Endothelial cell of umbilical vein (primary cell): Measurements from ENCODE around the gene SDCCAG8. TPM values are rescaled to one million over a fixed set of nuclear protein-coding genes. Genes with fewer than 3 reads are reported as not detected.

ENCODE experiments used
- BruUV-seq: library from RNA; stranded (reverse); fragments of 400-500 nt; replicated peaks from 2 replicates; lab custom pipeline; 2021; lab: Mats Ljungman, UMichigan
- CTCF ChIA-PET: fragments of 300-600, 350-600 bp; sonication (Branson Sonifier 250); formaldehyde crosslinking; loops from one replicate; lab custom pipeline; 2021; ENCODE audit warnings: antibody characterized with exemption, inconsistent platforms; lab: Charles Lee
- POLR2A ChIA-PET: fragments of 300-600, 350-600 bp; sonication (Branson Sonifier 250); formaldehyde crosslinking; loops from one replicate; lab custom pipeline; 2021; ENCODE audit warnings: antibody characterized with exemption, inconsistent platforms; lab: Charles Lee
- DNase-seq: peaks from one replicate; pipeline ENCODE4 v3.0.0-alpha.2; 2011; ENCODE audit warnings: low read depth, low spot score
- FAIRE-seq: peaks from 2 replicates; lab custom pipeline; 2011; peaks lifted over from hg19 to GRCh38; lab: Jason Lieb, UNC
- H2AFZ ChIP-seq: 2 replicates; pipeline ENCODE4 v1.6.0; 2012; ENCODE audit warnings: low read depth, low read length, control low read depth, inconsistent platforms
- H3K27ac ChIP-seq: 2 replicates; pipeline ENCODE4 v1.5.1; 2011; ENCODE audit warnings: low read depth, mild to moderate bottlenecking, control low read depth, low read length, moderate library complexity; ENCODE audit not compliant: insufficient read depth
- H3K27me3 ChIP-seq, 2 experiments: 2 replicates each; pipeline versions ENCODE4 v1.6.0 to v1.6.1; 2011; ENCODE audit warnings: low read length in 2 of 2, mixed read lengths in 1 of 2; ENCODE audit not compliant: control insufficient read depth in 2 of 2, insufficient read depth in 2 of 2
- H3K36me3 ChIP-seq, 2 experiments: 2 replicates in 1 of 2; 3 replicates in 1 of 2; pipeline ENCODE4 v1.5.1; 2011; ENCODE audit warnings: low read length in 2 of 2, mild to moderate bottlenecking in 1 of 2, moderate library complexity in 1 of 2; ENCODE audit not compliant: control insufficient read depth in 2 of 2, insufficient read depth in 2 of 2; ENCODE audit errors: extremely low read depth in 1 of 2
- H3K4me1 ChIP-seq: 3 replicates; pipeline ENCODE4 v1.5.1; 2011; ENCODE audit warnings: mild to moderate bottlenecking, low read length; ENCODE audit not compliant: control insufficient read depth, insufficient read depth; ENCODE audit errors: extremely low read depth
- H3K4me2 ChIP-seq: 2 replicates; pipeline ENCODE4 v1.6.1; 2011; ENCODE audit warnings: low read length, control low read depth, mixed read lengths; ENCODE audit not compliant: insufficient read depth
- H3K4me3 ChIP-seq, 3 experiments: fragments of 200-600 bp in 1 of 3; sonication (generic), shearing (Covaris generic) in 1 of 3; replicated peaks in 1 of 3; 2 replicates each; pipeline ENCODE4 v1.5.1; 2011 to 2016; ENCODE audit warnings: control low read depth in 3 of 3, low read length in 3 of 3, mild to moderate bottlenecking in 2 of 3, inconsistent platforms in 1 of 3, low read depth in 1 of 3, moderate library complexity in 1 of 3; ENCODE audit not compliant: insufficient read depth in 1 of 3
- H3K79me2 ChIP-seq: 2 replicates; pipeline ENCODE4 v1.6.0; 2012; ENCODE audit warnings: low read length, inconsistent platforms; ENCODE audit not compliant: control insufficient read depth, insufficient read depth
- H3K9ac ChIP-seq: replicated peaks from 2 replicates; pipeline ENCODE3; 2011; ENCODE audit warnings: low read length, control low read depth; ENCODE audit not compliant: insufficient read depth; ENCODE audit errors: extremely low read depth
- H3K9me1 ChIP-seq: replicated peaks from 3 replicates; pipeline ENCODE4 v1.6.0; 2011; ENCODE audit warnings: mild to moderate bottlenecking, low read length; ENCODE audit not compliant: control insufficient read depth, insufficient read depth; ENCODE audit errors: extremely low read depth
- H3K9me3 ChIP-seq: replicated peaks from 2 replicates; pipeline ENCODE4 v1.5.1; 2012; ENCODE audit warnings: low read length, inconsistent platforms; ENCODE audit not compliant: control insufficient read depth, insufficient read depth
- H4K20me1 ChIP-seq: replicated peaks from 2 replicates; pipeline ENCODE3; 2011; ENCODE audit warnings: mild to moderate bottlenecking, low read length; ENCODE audit not compliant: control insufficient read depth, insufficient read depth; ENCODE audit errors: extremely low read depth
- EZH2 ChIP-seq: IDR thresholded peaks from 2 replicates; pipeline ENCODE4 v1.6.1; 2012; ENCODE audit warnings: borderline replicate concordance, low read depth, mild to moderate bottlenecking, moderate library complexity, low read length, inconsistent platforms; ENCODE audit not compliant: severe bottlenecking
- FOS ChIP-seq: IDR thresholded peaks from 2 replicates; pipeline ENCODE4 v1.6.1; 2011; ENCODE audit warnings: mild to moderate bottlenecking, low read length, moderate library complexity, borderline replicate concordance; ENCODE audit not compliant: insufficient read depth
- GATA2 ChIP-seq: IDR thresholded peaks from 2 replicates; pipeline ENCODE4 v1.7.0; 2011; ENCODE audit warnings: low read depth, mild to moderate bottlenecking, moderate library complexity, mixed read lengths, low read length; ENCODE audit not compliant: insufficient read length, insufficient read depth
- JUN ChIP-seq: IDR thresholded peaks from 2 replicates; pipeline ENCODE4 v1.6.1; 2011; ENCODE audit warnings: borderline replicate concordance, low read depth; ENCODE audit not compliant: insufficient read length, insufficient read depth
- MYC ChIP-seq: IDR thresholded peaks from one replicate; pipeline ENCODE4 v1.6.1; 2011; ENCODE audit warnings: mild to moderate bottlenecking, low read depth, low read length
- POLR2A ChIP-seq: IDR thresholded peaks from 2 replicates; pipeline ENCODE4 v1.6.1; 2012; ENCODE audit warnings: low read depth, mild to moderate bottlenecking, control low read depth, low read length
- POLR2AphosphoS5 ChIP-seq: IDR thresholded peaks from 2 replicates; pipeline ENCODE4 v1.6.1; 2012; ENCODE audit warnings: low read depth, mild to moderate bottlenecking, control low read depth, low read length, moderate library complexity; ENCODE audit not compliant: insufficient read depth
- dilution Hi-C: fragments of 300-500 bp; cut with MboI; formaldehyde crosslinking; loops from one replicate; pipeline ENCODE4 v1.15.0; 2019; ENCODE audit warnings: low sequenced_read_pairs; ENCODE audit not compliant: extremely low pct_ligation_motif_present
- intact Hi-C: fragments of 100-400 bp; cut with micrococcal nuclease; formaldehyde crosslinking; loops from one replicate; pipeline ENCODE4 v1.10.0; 2022
- polyA plus RNA-seq, 4 experiments: library from polyadenylated mRNA; depleted of rRNA in 3 of 4; stranded (reverse) in 3 of 4; unstranded in 1 of 4; fragments of >200 nt; gene quantifications; 2 replicates each; pipeline versions ENCODE4 v1.2.1 to v1.2.3, GENCODE V29; 2011 to 2012; ENCODE audit warnings: missing spikeins in 1 of 4
- total RNA-seq: library from RNA; stranded (reverse); gene quantifications from 2 replicates; pipeline ENCODE4 v1.2.3, GENCODE V29; 2021
- TF ChIP-seq, protein P1 (sequence below), 2 donors: IDR thresholded peaks; 1 replicate in 1 of 2; 2 replicates in 1 of 2; pipeline ENCODE4 v1.5.1; 2011; ENCODE audit warnings: low read length in 2 of 2, mild to moderate bottlenecking in 2 of 2, moderate library complexity in 2 of 2, control low read depth in 1 of 2, inconsistent platforms in 1 of 2, low read depth in 1 of 2; ENCODE audit not compliant: insufficient read depth in 1 of 2; ENCODE audit errors: extremely low read depth in 1 of 2
- TF ChIP-seq, protein P2 (sequence below): IDR thresholded peaks from 2 replicates; pipeline ENCODE4 v1.6.1; 2011; ENCODE audit not compliant: insufficient read depth, insufficient read length

Gene SDCCAG8
- total and polyA plus RNA-seq, 2 donors (not counting 3 experiments of a cell fraction or from before 2014, with no cell fraction given): 14.6 to 25.7 TPM

DNA sequence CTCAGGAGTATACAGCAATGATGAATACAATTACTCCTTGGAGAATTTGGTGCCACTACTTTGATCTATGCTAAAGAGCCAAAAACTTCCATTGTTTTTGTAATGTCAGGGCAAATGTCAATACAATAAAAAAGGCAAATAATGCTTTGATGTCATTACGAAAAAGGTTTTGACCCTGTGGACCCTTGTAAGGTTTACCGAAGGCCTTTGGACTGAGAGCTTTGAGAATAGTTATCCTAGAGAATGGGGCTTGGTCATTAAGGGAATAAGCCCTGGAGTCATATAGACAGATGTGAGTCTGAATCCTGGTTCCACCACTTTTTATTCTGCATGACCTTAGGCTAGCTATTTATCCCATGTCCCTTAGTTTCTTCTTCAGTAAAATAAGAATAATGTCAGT lies 28.2 kb upstream of the SDCCAG8 start:
- Histone ChIP-seq H3K27ac (no peak overlapping the region), H3K27me3 (no peaks in the 10 kb centered on the region), H3K9me1 (no peaks in the 10 kb centered on the region), H3K9ac (no peak overlapping the region), H3K4me1 (peaks cover 2% of the 10 kb centered on the region), H3K79me2 (peaks cover 97% of the 10 kb centered on the region), H3K4me2 (no peak overlapping the region), H4K20me1 (peaks cover 20% of the 10 kb centered on the region), H3K36me3 (peaks cover 2 to 3% of the 10 kb centered on the region in 2 experiments), H3K9me3 (peaks cover 7% of the 10 kb centered on the region), H2AFZ (no peak overlapping the region), H3K4me3 (no peak overlapping the region)
- ChIA-PET CTCF (interaction anchor here (2.0 kb wide), 1 partner anchor 9 kb away, joined by 5 read pairs; no protein-coding TSS in a partner anchor), POLR2A (no interaction called here)
- intact Hi-C loops: no loop called here
- dilution Hi-C loops: no loop called here
- no TSS peak for BruUV-seq
- DNase-seq (no peak), FAIRE-seq (no peak)
- TF ChIP-seq POLR2AphosphoS5 (no peak), POLR2A (no peak), JUN (no peak), FOS (no peak), EZH2 (no peak), MYC (no peak), GATA2 (no peak)
- TF ChIP-seq, protein P1, sequence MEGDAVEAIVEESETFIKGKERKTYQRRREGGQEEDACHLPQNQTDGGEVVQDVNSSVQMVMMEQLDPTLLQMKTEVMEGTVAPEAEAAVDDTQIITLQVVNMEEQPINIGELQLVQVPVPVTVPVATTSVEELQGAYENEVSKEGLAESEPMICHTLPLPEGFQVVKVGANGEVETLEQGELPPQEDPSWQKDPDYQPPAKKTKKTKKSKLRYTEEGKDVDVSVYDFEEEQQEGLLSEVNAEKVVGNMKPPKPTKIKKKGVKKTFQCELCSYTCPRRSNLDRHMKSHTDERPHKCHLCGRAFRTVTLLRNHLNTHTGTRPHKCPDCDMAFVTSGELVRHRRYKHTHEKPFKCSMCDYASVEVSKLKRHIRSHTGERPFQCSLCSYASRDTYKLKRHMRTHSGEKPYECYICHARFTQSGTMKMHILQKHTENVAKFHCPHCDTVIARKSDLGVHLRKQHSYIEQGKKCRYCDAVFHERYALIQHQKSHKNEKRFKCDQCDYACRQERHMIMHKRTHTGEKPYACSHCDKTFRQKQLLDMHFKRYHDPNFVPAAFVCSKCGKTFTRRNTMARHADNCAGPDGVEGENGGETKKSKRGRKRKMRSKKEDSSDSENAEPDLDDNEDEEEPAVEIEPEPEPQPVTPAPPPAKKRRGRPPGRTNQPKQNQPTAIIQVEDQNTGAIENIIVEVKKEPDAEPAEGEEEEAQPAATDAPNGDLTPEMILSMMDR (IDR thresholded peaks at IDR 0.05; ENCODE audit: extremely low read depth in 1 of 2, insufficient read depth in 1 of 2, low read depth in 1 of 2, low read length in 2 of 2): no peak
- TF ChIP-seq, protein P2, sequence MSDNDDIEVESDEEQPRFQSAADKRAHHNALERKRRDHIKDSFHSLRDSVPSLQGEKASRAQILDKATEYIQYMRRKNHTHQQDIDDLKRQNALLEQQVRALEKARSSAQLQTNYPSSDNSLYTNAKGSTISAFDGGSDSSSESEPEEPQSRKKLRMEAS: no peak
